ENCODE measurements around the gene IFT122.

DNA sequence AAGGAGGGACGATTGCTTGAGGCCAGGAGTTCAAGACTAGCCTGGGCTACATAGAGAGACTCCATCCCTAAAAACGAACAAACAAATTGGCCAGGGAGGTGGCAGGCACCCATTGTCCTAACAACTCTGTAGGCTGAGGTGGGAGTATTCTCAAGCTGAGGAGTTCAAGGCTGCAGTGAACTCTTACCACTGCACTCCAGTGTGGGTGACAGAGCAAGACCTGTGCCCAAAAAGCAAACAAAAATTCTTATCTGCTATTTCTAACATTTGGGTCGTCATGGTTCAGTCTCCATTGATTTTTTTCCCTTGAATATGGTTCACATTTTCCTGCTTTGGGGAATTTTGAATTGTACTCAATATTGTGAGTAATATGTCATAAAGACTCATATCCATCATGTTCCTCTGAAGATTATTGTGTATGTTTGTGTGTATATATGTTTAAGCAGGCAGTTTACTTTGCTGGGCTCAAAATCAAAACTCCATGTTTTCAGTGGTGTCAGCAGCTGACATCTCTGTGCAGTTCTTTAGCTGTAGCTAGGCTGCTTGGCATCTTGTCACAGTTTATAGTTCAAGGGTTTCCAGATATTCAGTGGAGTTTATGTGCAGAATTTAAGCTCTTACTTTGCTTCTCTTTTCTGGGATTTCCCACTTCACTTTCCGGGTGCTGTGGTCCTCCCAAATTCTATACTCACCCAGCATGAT is 33.2 kb downstream of the IFT122 start:
- TF ChIP-seq, protein P1, sequence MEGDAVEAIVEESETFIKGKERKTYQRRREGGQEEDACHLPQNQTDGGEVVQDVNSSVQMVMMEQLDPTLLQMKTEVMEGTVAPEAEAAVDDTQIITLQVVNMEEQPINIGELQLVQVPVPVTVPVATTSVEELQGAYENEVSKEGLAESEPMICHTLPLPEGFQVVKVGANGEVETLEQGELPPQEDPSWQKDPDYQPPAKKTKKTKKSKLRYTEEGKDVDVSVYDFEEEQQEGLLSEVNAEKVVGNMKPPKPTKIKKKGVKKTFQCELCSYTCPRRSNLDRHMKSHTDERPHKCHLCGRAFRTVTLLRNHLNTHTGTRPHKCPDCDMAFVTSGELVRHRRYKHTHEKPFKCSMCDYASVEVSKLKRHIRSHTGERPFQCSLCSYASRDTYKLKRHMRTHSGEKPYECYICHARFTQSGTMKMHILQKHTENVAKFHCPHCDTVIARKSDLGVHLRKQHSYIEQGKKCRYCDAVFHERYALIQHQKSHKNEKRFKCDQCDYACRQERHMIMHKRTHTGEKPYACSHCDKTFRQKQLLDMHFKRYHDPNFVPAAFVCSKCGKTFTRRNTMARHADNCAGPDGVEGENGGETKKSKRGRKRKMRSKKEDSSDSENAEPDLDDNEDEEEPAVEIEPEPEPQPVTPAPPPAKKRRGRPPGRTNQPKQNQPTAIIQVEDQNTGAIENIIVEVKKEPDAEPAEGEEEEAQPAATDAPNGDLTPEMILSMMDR (conservative IDR thresholded peaks at IDR 0.05; ENCODE audit: low read length), result no peak
- TF ChIP-seq EZH2phosphoT487 (IDR thresholded peaks at IDR 0.05; ENCODE audit: borderline replicate concordance, low read depth, low read length), result no peak
